BJ (cell line): Measurements from ENCODE around the gene CLIC4. TPM values are rescaled to one million over a fixed set of nuclear protein-coding genes. Genes with fewer than 3 reads are reported as not detected.

Source experiments
- CTCF ChIA-PET: fragments of 350-600 bp; formaldehyde crosslinking; extraction: SDS; loops from one replicate; lab custom pipeline; 2021; ENCODE audit warnings: antibody characterized with exemption, inconsistent platforms; lab: Yijun Ruan, JAX
- POLR2A ChIA-PET: fragments of 300-600 bp; sonication (Branson Sonifier 250); formaldehyde crosslinking; extraction: SDS; loops from one replicate; lab custom pipeline; 2021; ENCODE audit warnings: antibody characterized with exemption; lab: Charles Lee
- DNase-seq: peaks from one replicate; pipeline ENCODE4 v3.0.0-alpha.2; 2011; ENCODE audit warnings: low read depth
- H3K27me3 ChIP-seq: 2 replicates; pipeline ENCODE4 v1.6.0; 2011; ENCODE audit warnings: low read length; ENCODE audit not compliant: control insufficient read depth, insufficient read depth
- H3K36me3 ChIP-seq: 2 replicates; pipeline ENCODE4 v1.5.1; 2011; ENCODE audit warnings: low read length; ENCODE audit not compliant: control insufficient read depth, insufficient read depth
- H3K4me3 ChIP-seq: 2 replicates; pipeline ENCODE4 v1.5.1; 2011; ENCODE audit warnings: low read depth, mild to moderate bottlenecking, control low read depth, low read length
- polyA plus RNA-seq: library from polyadenylated mRNA; depleted of rRNA; stranded (reverse); fragments of >200 nt; gene quantifications from 2 replicates; pipeline ENCODE4 v1.2.3, GENCODE V29; 2011
- TF ChIP-seq, protein P1 (sequence below): IDR thresholded peaks from 2 replicates; pipeline ENCODE4 v1.5.1; 2011; ENCODE audit warnings: low read depth, mild to moderate bottlenecking, control low read depth, inconsistent platforms, low read length, moderate library complexity; ENCODE audit not compliant: insufficient read depth

Gene CLIC4
- polyA plus RNA-seq, 1 experiment: 275 TPM

DNA sequence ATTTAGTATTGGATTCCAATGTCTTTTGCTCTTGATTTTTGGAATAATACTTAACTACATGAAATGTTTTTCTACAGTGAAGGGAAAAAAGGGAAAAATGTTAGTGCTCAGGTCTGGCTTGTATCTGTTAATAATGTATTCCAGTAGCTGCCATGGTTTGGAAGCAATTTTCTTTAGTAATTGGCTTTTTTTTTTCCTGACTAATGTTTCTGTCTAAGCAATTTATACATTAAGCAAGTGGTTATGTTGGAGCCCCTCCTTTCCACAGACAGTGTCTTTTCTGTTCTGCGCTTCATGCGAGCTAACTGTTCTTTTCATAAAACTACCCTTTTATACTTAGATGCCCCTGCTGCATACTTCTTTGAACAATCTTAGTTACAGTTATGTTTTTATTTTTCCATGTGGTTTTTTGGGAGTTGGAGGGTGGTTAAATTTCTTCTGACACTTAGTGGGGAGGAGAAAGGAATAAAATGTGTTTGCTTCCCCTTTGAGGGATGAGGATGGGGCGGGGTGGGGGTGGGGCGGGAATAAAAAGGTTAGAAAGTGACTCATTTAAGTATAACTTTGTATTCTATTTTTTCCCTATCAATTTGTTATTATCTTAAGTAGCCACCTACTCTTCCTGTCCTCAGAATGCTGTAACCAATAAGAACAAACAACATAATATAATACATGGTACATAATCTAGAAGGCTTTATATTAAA is 83.1 kb downstream of the CLIC4 start:
- no peaks in the 10 kb centered on the region for H3K36me3 ChIP-seq
- TF ChIP-seq, protein P1, sequence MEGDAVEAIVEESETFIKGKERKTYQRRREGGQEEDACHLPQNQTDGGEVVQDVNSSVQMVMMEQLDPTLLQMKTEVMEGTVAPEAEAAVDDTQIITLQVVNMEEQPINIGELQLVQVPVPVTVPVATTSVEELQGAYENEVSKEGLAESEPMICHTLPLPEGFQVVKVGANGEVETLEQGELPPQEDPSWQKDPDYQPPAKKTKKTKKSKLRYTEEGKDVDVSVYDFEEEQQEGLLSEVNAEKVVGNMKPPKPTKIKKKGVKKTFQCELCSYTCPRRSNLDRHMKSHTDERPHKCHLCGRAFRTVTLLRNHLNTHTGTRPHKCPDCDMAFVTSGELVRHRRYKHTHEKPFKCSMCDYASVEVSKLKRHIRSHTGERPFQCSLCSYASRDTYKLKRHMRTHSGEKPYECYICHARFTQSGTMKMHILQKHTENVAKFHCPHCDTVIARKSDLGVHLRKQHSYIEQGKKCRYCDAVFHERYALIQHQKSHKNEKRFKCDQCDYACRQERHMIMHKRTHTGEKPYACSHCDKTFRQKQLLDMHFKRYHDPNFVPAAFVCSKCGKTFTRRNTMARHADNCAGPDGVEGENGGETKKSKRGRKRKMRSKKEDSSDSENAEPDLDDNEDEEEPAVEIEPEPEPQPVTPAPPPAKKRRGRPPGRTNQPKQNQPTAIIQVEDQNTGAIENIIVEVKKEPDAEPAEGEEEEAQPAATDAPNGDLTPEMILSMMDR: no peak
- no peaks in the 10 kb centered on the region for H3K27me3 ChIP-seq
- no peak overlapping the region for H3K4me3 ChIP-seq
- DNase-seq: no peak
- POLR2A ChIA-PET: interaction anchor here (0.7 kb wide), 1 partner anchor 15 kb away, joined by 6 read pairs; no protein-coding TSS in a partner anchor
- CTCF ChIA-PET: interaction anchor here (1.0 to 5.6 kb wide), 6 partner anchors 14 to 140 kb away, joined by 3 to 28 read pairs (median 8); partner anchors contain the start of gene CLIC4

DNA sequence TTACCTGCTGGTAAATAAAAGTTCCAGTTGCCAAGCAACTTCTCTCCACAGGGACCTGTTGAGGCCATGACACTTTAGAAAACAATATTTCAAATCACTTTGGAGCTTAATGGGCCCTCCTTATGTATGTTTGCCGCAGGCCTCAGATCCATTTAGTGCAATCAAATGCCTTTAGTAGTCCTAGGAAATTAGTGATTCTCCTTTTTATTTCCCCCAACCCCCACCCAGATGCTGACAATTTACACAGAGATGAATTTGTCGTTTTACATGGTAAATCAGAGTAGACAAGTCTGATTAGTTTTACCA is 83.6 kb downstream of the CLIC4 start:
- ChIA-PET POLR2A (no interaction called here), CTCF (interaction anchor here (1.0 to 5.6 kb wide), 4 partner anchors 19 to 141 kb away, joined by 3 to 28 read pairs (median 16); partner anchors contain the start of gene CLIC4)
- H3K36me3 ChIP-seq: no peaks in the 10 kb centered on the region
- H3K4me3 ChIP-seq: no peak overlapping the region
- DNase-seq: no peak
- H3K27me3 ChIP-seq: no peaks in the 10 kb centered on the region
- TF ChIP-seq, protein P1: no peak

DNA sequence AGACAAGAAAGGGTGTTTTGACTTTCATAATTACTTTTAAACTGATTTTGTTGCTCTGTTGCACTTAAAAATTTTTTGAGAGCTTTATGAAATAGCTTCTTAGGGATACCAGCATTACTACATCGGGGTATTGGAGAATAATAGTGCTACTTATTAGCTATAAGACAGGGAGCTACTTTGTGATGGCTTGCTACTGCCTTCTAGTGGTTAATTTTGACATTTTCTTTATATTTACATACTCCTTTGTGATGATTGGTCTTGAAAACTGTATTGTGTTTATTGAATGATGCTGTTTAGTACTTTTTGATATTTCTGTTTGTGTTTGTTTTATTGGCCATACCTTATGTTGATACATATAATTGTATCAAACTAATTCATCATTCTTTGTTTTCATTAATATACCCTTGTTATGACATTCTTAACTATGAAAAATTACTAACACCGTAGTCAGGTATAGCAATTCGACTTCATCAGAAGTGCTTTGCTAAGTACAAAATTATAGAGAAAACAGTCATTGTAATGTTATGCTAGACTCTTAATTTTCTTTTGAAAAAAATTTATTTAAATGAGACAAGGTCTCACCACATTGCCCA is 85.5 kb downstream of the CLIC4 start:
- peak; percentile 20 for DNase-seq
- H3K4me3 ChIP-seq: no peak overlapping the region
- POLR2A ChIA-PET: interaction anchor here (0.6 to 1.0 kb wide), 4 partner anchors 11 to 86 kb away, joined by 3 to 6 read pairs (median 4); partner anchors contain the start of gene CLIC4
- CTCF ChIA-PET: interaction anchor here (0.7 to 5.6 kb wide), 32 partner anchors 10 to 234 kb away, joined by 3 to 41 read pairs (median 4); partner anchors contain the start of gene CLIC4
- TF ChIP-seq, protein P1: peak; percentile 69
- no peaks in the 10 kb centered on the region for H3K36me3 ChIP-seq
- no peaks in the 10 kb centered on the region for H3K27me3 ChIP-seq

DNA sequence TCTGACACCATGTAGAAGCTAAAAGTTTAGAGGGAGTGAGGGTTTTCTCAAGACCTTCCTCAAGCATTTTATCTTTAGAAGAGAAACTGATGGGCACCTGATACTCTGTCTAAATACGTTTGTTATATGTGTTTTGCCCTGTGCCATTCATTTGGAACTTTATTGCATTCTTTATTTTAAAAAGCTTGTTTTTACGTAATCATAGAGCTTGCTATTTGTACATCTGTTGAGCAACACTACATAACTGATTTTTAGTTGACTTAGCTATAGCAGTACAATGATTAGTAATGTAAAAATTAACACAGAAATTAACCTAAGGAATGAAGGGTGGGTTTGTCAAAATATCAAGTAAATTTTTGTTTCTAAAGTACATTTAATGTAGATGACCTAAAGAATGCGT is 96.3 kb downstream of the CLIC4 start:
- no peak for DNase-seq
- TF ChIP-seq, protein P1: no peak
- ChIA-PET POLR2A (interaction anchor here (1.0 kb wide), 1 partner anchor 11 kb away, joined by 3 read pairs; no protein-coding TSS in a partner anchor), CTCF (interaction anchor here (0.5 to 4.2 kb wide), 4 partner anchors 11 to 380 kb away, joined by 3 to 15 read pairs (median 6); partner anchors contain the start of gene CLIC4)
- no peaks in the 10 kb centered on the region for H3K27me3 ChIP-seq
- H3K36me3 ChIP-seq: no peaks in the 10 kb centered on the region; the same call in 1 of the 2 replicates
- no peak overlapping the region for H3K4me3 ChIP-seq

DNA sequence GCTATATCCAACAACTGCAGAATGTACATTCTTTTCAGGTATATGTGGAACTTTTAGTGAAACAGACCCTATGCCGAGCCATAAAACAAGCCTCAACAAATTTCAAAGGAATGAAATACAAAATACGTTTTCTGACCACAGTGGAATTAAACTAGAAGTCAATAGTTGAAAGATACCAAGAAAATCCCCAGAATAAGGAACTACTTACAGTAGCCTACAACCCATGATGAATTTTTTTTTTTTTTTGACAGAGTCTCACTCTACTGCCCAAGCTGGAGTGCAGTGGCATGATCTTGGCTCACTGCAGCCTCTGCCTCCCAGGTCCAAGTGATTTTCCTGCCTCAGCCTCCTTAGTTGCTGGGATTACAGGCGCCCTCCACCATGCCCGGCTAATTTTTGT is 101.4 kb downstream of the CLIC4 start:
- no peak for DNase-seq
- ChIA-PET CTCF (interaction anchor here (1.6 to 5.1 kb wide), 7 partner anchors 10 to 358 kb away, joined by 6 to 29 read pairs (median 9); no protein-coding TSS in a partner anchor), POLR2A (no interaction called here)
- TF ChIP-seq, protein P1: no peak
- Histone ChIP-seq H3K36me3 (no peaks in the 10 kb centered on the region), H3K27me3 (no peaks in the 10 kb centered on the region), H3K4me3 (no peak overlapping the region)
